IMR-90 (cell line): ENCODE results near the gene SERPINE2.

Experiments
- BHLHE40 ChIP-seq: fragments of 150-350 bp; IDR thresholded peaks from 2 replicates; pipeline ENCODE4 v1.6.1; 2016; ENCODE audit warnings: mild to moderate bottlenecking, low read depth, low read length
- CTCF ChIP-seq: conservative IDR thresholded peaks from 2 replicates; pipeline ENCODE4 v1.5.1; 2012; ENCODE audit warnings: mild to moderate bottlenecking, low read depth, low read length, improper control_type of control experiment
- POLR2A ChIP-seq: IDR thresholded peaks from 2 replicates; pipeline ENCODE4 v1.6.1; 2012; ENCODE audit warnings: mild to moderate bottlenecking, low read depth, low read length
- RCOR1 ChIP-seq: IDR thresholded peaks from 2 replicates; pipeline ENCODE4 v1.6.1; 2012; ENCODE audit warnings: mild to moderate bottlenecking, low read length, improper control_type of control experiment; ENCODE audit not compliant: insufficient replicate concordance
- RFX5 ChIP-seq: IDR thresholded peaks from 2 replicates; pipeline ENCODE4 v1.8.0; 2012; ENCODE audit warnings: low read depth, mild to moderate bottlenecking, low read length, moderate library complexity
- USF2 ChIP-seq: fragments of 150-350 bp; IDR thresholded peaks from 2 replicates; pipeline ENCODE4 v1.6.1; 2017; ENCODE audit warnings: mild to moderate bottlenecking, antibody characterized with exemption, low read length, low read depth

- no peak for TF ChIP-seq CTCF
- no peak for TF ChIP-seq POLR2A
- no peak for TF ChIP-seq RCOR1
- TF ChIP-seq BHLHE40 = no peak
- TF ChIP-seq RFX5 = no peak
- TF ChIP-seq USF2 = no peak
Measured at GRCh38 chr2:224085811-224086210, 46.7 kb upstream of the SERPINE2 start.
